ENCODE results near the gene MPZL1. TPM values are rescaled to one million over a fixed set of nuclear protein-coding genes. Genes with fewer than 3 reads are reported as not detected.
"Not testable (repeated sequence)": the region's sequence is repeated elsewhere in the genome, so short reads cannot be mapped to it uniquely, and the experiment has no call there.

MPZL1 gene
- total and polyA plus RNA-seq, 2 of the 8 experiments (the other 6 are each of a cell fraction or from before 2014, with no cell fraction given), result 37.8 to 120 TPM

DNA sequence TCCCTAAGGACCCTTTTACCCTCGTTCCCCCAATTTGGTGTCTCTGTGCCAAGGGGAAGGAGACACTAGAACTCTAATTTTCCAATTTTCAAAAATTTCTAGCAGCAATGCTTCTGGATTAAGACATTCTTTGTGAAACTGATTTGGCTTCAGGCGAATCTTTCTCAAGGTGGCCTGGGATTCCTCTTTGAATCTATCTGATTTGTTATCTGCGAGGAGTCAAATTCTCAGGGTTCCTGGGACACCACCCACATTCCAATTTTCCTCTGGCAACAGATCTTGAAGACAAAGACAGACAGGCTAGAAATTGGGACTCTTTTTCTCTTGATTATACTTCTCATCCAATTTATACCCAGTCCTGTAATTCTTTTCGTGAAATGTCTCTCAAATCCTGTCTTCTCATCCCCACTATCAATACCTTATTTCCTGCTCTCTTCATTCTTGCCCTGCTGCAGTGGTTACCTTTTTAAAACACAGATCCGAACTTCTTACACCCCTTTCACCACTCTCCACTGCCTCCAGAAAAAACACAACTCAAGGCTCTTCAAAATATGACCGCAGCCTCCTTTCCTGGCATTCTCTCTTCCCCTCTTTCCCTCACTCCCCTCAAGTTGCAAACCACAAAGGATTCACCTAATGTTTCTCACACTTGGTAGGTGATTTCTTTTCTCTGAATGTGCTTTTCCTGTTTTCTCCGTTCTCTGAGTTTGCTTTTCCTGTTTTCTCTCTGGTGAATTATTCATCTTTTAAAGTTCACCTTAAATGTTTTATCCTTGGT lies 2.7 kb upstream of the MPZL1 start (continued):
- TF ChIP-seq, protein P1, sequence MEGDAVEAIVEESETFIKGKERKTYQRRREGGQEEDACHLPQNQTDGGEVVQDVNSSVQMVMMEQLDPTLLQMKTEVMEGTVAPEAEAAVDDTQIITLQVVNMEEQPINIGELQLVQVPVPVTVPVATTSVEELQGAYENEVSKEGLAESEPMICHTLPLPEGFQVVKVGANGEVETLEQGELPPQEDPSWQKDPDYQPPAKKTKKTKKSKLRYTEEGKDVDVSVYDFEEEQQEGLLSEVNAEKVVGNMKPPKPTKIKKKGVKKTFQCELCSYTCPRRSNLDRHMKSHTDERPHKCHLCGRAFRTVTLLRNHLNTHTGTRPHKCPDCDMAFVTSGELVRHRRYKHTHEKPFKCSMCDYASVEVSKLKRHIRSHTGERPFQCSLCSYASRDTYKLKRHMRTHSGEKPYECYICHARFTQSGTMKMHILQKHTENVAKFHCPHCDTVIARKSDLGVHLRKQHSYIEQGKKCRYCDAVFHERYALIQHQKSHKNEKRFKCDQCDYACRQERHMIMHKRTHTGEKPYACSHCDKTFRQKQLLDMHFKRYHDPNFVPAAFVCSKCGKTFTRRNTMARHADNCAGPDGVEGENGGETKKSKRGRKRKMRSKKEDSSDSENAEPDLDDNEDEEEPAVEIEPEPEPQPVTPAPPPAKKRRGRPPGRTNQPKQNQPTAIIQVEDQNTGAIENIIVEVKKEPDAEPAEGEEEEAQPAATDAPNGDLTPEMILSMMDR (IDR thresholded peaks at IDR 0.05; ENCODE audit: control extremely low read depth in 1 of 3, insufficient read depth in 1 of 3, low read depth in 1 of 3, low read length in 3 of 3), result no peak
- TF ChIP-seq PHF8 (conservative IDR thresholded peaks at IDR 0.05; ENCODE audit: low read depth, low read length), result no peak

DNA sequence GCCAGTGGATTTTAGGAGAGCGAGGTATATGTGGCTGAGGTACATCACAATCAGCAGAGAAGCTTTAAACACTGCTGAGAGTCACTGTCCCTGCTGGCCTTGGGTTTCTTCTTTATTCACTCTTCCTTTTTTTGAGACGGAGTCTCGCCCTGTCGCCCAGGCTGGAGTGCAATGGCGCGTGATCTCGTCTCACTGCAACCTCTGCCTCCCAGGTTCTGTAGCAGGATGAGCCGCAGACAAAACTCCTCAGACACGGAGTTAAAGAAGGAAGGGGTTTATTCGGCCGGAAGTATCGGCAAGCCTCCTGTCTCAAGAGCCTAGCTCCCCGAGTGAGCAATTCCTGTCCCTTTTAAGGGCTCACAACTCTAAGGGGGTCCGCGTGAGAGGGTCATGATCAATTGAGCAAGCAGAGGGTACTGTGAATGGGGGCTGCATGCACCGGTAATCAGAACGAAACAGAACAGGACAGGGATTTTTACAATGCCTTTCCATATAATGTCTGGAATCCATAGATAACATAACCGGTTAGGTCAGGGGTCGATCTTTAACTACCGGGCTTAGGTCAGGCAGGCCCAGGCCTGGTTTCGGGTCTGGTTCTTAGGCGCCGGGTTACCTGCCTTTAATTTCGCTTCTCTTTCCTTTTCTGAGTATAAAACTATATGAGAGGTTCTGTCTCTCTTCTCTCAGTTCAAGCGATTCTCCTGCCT lies 1.9 kb upstream of the MPZL1 start:
- H3K4me2 ChIP-seq (ENCODE audit: insufficient read depth in 1 of 2, low read depth in 2 of 2, low read length in 2 of 2); H4K5ac ChIP-seq (ENCODE audit: insufficient read length, low read depth, low read length); H3K23me2 ChIP-seq (ENCODE audit: low read depth, low read length); H4K91ac ChIP-seq (replicated peaks; ENCODE audit: insufficient read length, low read length); H2BK5ac ChIP-seq (ENCODE audit: low read depth, low read length); H2BK12ac ChIP-seq (ENCODE audit: low read depth, low read length); H2AK5ac ChIP-seq (ENCODE audit: low read depth, low read length); POLR2A ChIA-PET (ENCODE audit: partially characterized antibody); H3K56ac ChIP-seq (replicated peaks; ENCODE audit: insufficient read length, low read depth, low read length); H3K4me3 ChIP-seq (ENCODE audit: extremely low read depth in 1 of 4, insufficient read depth in 2 of 4, low read depth in 3 of 4, low read length in 4 of 4); H2BK15ac ChIP-seq (ENCODE audit: low read length); H3K4ac ChIP-seq (replicated peaks; ENCODE audit: insufficient read length, low read depth, low read length); H3K79me1 ChIP-seq (ENCODE audit: low read depth, low read length); H3K23ac ChIP-seq (ENCODE audit: insufficient read length); H3K27ac ChIP-seq (ENCODE audit: low read depth, low read length); H3K9ac ChIP-seq (replicated peaks in 1 of 4; ENCODE audit: extremely low read depth in 1 of 4, low read depth in 3 of 4, low read length in 3 of 4); FAIRE-seq; H3K4me1 ChIP-seq (replicated peaks in 1 of 4; ENCODE audit: control insufficient read depth in 3 of 4, insufficient read depth in 4 of 4, low read length in 3 of 4); H3K27me3 ChIP-seq (replicated peaks in 1 of 4; ENCODE audit: control insufficient read depth in 3 of 4, extremely low read depth in 1 of 4, insufficient read depth in 3 of 4, low read length in 3 of 4); DNase-seq (ENCODE audit: low read depth in 1 of 2, low spot score in 2 of 2); H2BK120ac ChIP-seq (replicated peaks; ENCODE audit: low read depth, low read length); H4K8ac ChIP-seq (ENCODE audit: extremely low read depth, insufficient read depth, low read length); H3K9me3 ChIP-seq (ENCODE audit: insufficient read depth in 2 of 2, low read depth in 1 of 2, low read length in 1 of 2); H2BK20ac ChIP-seq (ENCODE audit: low read length); H3K36me3 ChIP-seq (ENCODE audit: control insufficient read depth in 2 of 4, insufficient read depth in 4 of 4, low read length in 3 of 4); H4K20me1 ChIP-seq (replicated peaks in 1 of 2; ENCODE audit: control insufficient read depth in 1 of 2, insufficient read depth in 2 of 2, low read length in 2 of 2); H3K14ac ChIP-seq (ENCODE audit: insufficient read length): not testable (repeated sequence)
- WGBS, 2 experiments (ENCODE audit: extremely low coverage in 1 of 2, insufficient coverage in 1 of 2, insufficient read length in 1 of 2, insufficient replicate concordance in 2 of 2, low coverage in 1 of 2, low lambda C conversion rate in 2 of 2, missing lambda C conversion rate in 1 of 2), result 87% methylated on average over 25 of the region's 25 CpGs; no CpG with 5 or more reads in 1 of the 2 experiments
- CTCF ChIA-PET (ENCODE audit: partially characterized antibody), result interaction anchor here (1.3 to 1.7 kb wide), 2 partner anchors 49 to 109 kb away, joined by 3 to 4 read pairs; no protein-coding TSS in a partner anchor
- Histone ChIP-seq H3K79me2 (ENCODE audit: control insufficient read depth in 1 of 2, insufficient read depth in 2 of 2, low read length in 2 of 2) (peaks cover 0 to 25% of the 10 kb centered on the region in 2 experiments; a peak in 3 of 4 replicates), H3K18ac (ENCODE audit: extremely low read depth, low read length) (peak overlapping the region; percentile 10; the same call in 1 of the 2 replicates), H2AFZ (ENCODE audit: low read length) (0 out of 2 replicates have a peak overlapping the region, but pooled peaks have one; percentile 46)
